PFSK-1 (cell line): ENCODE data around the gene SOCS6.

Source experiments
- FOXP2 ChIP-seq: optimal IDR thresholded peaks from 2 replicates; pipeline ENCODE3; 2011; ENCODE audit warnings: borderline replicate concordance, control low read depth, inconsistent platforms; ENCODE audit not compliant: insufficient read depth; ENCODE audit errors: extremely low read length, extremely low read depth
- POLR2AphosphoS5 ChIP-seq: IDR thresholded peaks from 2 replicates; pipeline ENCODE4 v1.6.1; 2012; ENCODE audit warnings: low read depth, mild to moderate bottlenecking, control low read depth, low read length, moderate library complexity
- SIN3A ChIP-seq: IDR thresholded peaks from 2 replicates; pipeline ENCODE4 v1.6.1; 2012; ENCODE audit warnings: mild to moderate bottlenecking, low read length, moderate library complexity, borderline replicate concordance; ENCODE audit not compliant: insufficient read depth
- TAF1 ChIP-seq: IDR thresholded peaks from 2 replicates; pipeline ENCODE4 v1.6.1; 2012; ENCODE audit warnings: low read length, control low read depth, borderline replicate concordance; ENCODE audit not compliant: insufficient read depth
- TF ChIP-seq, protein P1 (sequence below), 2 experiments: IDR thresholded peaks; 2 replicates each; pipeline versions ENCODE4 v1.6.1 to v1.8.0; 2011 to 2012; ENCODE audit warnings: low read depth in 2 of 2, low read length in 2 of 2, control low read depth in 1 of 2, inconsistent platforms in 1 of 2, mild to moderate bottlenecking in 1 of 2, moderate library complexity in 1 of 2; ENCODE audit not compliant: insufficient read depth in 1 of 2

Gene SOCS6

DNA sequence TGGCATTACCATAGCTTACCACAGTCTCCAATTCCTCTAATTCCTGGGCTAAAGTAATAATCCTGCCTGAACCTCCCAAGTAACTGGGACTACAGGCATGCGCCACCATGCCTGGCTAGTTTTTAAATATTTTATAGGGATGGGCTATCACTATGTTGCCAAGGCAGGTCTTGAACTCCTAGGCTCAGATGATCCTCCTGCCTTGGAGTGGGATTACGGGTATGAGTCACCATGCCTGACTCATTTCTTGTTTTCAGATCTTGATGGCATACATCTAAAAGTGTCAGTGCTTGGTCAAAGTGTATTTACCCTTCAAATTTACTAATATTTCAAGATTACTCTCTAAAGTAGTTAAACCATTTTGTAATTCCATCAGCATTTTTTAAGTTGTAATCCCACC lies 9.4 kb upstream of the SOCS6 start:
- TF ChIP-seq POLR2AphosphoS5 (no peak), SIN3A (no peak), FOXP2 (no peak), TAF1 (no peak)
- TF ChIP-seq, protein P1, sequence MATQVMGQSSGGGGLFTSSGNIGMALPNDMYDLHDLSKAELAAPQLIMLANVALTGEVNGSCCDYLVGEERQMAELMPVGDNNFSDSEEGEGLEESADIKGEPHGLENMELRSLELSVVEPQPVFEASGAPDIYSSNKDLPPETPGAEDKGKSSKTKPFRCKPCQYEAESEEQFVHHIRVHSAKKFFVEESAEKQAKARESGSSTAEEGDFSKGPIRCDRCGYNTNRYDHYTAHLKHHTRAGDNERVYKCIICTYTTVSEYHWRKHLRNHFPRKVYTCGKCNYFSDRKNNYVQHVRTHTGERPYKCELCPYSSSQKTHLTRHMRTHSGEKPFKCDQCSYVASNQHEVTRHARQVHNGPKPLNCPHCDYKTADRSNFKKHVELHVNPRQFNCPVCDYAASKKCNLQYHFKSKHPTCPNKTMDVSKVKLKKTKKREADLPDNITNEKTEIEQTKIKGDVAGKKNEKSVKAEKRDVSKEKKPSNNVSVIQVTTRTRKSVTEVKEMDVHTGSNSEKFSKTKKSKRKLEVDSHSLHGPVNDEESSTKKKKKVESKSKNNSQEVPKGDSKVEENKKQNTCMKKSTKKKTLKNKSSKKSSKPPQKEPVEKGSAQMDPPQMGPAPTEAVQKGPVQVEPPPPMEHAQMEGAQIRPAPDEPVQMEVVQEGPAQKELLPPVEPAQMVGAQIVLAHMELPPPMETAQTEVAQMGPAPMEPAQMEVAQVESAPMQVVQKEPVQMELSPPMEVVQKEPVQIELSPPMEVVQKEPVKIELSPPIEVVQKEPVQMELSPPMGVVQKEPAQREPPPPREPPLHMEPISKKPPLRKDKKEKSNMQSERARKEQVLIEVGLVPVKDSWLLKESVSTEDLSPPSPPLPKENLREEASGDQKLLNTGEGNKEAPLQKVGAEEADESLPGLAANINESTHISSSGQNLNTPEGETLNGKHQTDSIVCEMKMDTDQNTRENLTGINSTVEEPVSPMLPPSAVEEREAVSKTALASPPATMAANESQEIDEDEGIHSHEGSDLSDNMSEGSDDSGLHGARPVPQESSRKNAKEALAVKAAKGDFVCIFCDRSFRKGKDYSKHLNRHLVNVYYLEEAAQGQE (IDR thresholded peaks at IDR 0.05; ENCODE audit: insufficient read depth in 1 of 2, low read depth in 2 of 2, low read length in 2 of 2), result no peak

DNA sequence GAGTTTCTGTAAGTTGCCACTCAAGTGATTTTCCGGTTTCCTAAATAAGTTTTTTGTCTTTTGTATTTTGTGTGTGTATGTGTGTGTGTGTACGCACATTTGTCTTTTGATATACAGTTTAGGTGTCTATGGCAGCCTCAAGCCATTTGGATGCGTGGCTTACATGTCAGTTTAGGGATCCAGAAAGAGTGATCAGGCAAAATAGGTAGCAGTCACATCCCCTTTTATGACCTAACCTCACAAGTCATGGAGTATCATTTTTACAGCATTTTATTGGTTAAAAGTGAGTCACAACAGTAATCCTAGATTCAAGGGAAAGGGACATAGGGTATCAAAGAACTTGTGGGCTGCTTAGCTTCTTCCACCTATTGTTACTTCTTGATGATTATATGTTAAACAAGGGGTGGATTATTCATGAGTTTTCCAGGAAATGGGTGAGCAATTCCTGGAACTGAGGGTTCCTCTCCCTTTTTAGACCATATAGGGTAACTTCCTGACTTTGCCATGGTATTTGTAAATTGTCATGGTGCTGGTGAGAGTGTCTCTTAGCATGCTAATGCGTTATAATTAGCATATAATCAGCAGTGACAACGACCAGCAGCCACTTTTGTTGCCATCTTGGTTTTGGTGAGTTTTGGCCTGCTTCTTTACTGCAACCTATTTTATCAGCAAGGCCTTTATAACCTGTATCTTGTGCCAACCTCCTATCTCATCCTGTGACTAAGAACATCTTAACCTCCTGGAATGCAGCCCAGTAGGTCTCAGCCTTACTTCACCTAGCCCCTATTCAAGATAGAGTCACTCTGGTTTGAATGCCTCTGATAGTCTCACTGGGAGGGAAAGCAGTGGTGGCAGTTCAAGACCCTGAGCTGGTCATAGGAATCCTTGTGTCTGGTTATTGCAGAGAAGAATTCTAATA lies 8.6 kb upstream of the SOCS6 start:
- TF ChIP-seq TAF1, result no peak
- no peak for TF ChIP-seq FOXP2
- TF ChIP-seq, protein P1 (IDR thresholded peaks at IDR 0.05; ENCODE audit: insufficient read depth in 1 of 2, low read depth in 2 of 2, low read length in 2 of 2), result no peak
- TF ChIP-seq POLR2AphosphoS5, result no peak
- TF ChIP-seq SIN3A, result no peak

DNA sequence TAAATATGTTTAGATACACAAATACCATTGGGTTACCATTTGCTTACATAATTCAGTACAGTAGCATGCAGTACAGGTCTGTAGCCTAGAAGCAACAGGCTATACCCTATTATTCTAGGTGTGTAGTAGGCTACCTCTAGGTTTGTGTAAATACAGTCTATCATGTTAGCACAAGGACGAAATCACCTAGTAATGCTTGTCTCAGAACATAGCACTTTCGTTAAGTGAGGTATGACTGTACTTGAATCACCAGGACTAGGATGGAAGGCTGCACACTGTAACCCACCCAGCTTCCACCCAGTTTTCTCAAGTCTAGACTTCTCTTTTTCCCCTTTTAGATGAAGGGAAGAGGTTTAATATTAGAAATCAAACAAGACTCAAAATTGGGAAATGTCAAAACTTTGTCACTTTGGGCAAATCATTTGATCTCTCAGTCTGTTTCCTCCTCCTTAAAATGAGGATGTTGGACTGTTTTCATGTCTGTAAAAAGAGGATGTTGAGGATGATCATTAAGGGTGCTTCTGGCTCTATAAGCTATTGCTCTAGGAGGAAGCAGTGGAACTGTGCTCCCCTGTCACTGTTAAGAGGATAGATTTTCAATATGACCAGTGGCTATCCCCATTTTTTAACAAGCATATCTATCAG lies 3.7 kb upstream of the SOCS6 start:
- no peak for TF ChIP-seq TAF1
- TF ChIP-seq, protein P1 (IDR thresholded peaks at IDR 0.05; ENCODE audit: insufficient read depth in 1 of 2, low read depth in 2 of 2, low read length in 2 of 2), result no peak
- no peak for TF ChIP-seq SIN3A
- TF ChIP-seq FOXP2, result no peak
- no peak for TF ChIP-seq POLR2AphosphoS5

DNA sequence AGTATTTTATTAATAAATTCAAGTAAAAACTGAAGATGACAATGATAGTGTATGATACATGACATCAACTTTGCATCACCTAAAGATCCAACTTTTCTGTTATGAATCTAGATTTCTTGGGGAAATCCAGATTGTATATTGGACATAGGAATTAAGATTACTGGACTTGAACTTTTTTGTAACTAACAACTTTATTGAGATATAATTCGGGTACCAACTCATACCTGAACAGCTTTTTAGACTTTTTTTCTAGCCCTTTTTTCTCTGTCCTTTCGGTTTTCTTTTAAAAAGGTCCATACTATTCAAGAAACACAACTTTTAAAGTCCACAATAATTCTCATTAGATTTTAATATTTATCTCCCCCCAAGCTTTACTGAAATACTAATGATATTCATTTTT lies 1.1 kb upstream of the SOCS6 start:
- TF ChIP-seq POLR2AphosphoS5 (no peak), SIN3A (no peak), TAF1 (no peak)
- TF ChIP-seq, protein P1 (IDR thresholded peaks at IDR 0.05; ENCODE audit: insufficient read depth in 1 of 2, low read depth in 2 of 2, low read length in 2 of 2), result no peak
